GM21367 (cell line): Measurements from ENCODE around the gene ILK.

Experiments
- ATAC-seq: cut with Tn5 transposase; IDR thresholded peaks from one replicate; pipeline ENCODE4 v1.9.1; 2021; ENCODE audit not compliant: unreplicated experiment

Gene ILK

DNA sequence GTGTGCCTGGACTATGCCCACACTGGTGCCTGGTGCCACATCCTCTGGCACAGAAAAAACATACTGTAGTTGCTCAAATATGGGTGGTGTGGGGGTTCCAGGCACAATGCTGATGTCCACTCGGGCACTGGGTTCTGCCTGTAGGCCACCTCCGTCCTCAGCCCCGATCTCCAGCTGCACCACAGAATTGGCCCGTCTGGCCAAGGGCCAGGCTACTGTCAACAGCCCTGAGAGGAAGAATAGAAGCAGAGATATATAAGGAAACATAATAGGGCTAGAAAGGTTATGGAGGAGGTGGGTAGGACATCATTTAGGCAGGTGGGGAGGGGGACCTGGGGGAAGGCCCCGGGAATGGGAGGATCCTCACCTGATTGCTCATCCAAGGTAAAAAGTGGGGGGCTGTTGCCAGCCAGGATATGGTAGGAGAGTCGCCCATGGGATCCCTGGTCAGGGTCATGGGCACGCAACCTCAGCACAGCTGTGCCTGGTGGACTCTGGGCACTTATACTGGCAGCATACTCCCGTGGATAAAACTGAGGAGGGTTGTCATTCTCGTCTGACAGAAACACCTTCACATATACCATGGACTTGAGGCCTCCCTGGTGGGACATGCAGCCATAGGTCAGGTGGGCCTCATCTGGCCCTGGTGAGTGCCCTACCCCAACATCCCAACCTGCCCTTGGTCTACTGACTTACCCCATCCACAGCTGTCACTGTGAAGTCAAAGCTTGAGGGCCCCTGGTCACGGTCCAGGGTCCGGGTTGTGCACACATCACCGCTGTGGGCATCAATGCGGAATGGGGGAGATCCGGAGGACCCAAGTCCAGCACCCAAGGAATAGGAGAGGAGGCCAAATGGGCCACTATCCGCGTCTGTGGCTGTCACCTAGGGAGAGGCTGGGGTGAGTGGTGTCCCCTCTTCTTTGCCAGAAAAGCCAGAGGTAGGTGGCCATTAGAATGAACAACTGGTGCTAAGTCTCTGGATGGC lies 30.1 kb downstream of the ILK start:
- ATAC-seq: no peak

DNA sequence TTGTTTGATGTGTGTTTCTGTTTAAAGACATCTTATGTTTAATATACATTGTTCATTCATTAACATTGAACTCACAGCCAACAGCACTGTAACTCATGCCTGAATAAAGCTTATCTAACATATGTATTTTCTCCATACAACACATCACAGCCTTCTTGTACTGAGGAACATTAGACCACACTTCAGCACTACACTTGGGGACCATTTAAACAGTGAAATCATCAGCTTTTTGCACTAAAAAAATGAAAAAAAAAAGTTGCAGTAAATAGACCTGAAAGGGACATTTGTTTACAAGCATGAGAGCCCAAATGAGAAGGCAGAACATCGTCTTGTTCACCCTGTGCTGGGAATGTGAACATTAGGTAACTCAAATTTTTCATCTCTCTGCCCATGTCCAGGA lies 31.0 kb downstream of the ILK start:
- no peak for ATAC-seq

DNA sequence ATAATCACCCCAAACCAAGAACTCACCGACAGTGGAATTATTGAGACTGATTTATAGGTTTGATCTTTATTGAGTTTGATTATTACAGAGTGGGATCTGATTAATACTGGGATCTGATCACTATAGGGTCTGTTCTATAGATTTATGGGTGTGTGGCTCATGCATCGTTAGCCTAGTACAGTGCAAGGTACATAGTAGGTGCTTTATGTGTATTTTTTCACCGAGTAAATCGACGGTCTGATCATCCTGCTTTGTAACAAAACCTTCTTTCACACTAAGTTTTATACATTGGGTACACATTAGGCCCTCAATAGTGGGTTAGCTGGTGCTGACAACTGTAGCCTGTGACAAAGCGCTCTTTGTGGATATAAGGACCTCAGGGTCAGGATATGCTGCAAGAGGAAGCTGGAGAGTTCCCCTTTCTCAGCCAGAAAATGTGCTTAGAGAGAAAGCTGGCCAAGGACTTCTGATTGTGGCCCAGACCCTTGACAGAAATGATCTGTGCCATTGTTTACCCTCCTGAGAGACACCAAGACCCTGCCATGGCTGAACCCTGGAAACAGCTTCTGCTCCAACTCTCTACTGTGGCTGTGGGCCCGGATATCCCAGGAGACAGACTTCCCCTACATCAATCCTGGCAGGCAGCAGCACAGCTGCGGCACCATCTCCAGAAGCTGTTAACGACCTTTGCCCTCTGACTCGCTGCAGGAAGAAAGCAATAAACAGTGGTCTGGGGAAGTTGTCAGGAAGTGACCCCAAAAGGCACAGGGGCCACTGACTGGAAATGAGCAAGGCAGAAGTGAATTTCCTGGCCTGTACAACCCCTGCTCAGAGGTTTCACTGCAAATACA lies 31.7 kb downstream of the ILK start:
- ATAC-seq: no peak

DNA sequence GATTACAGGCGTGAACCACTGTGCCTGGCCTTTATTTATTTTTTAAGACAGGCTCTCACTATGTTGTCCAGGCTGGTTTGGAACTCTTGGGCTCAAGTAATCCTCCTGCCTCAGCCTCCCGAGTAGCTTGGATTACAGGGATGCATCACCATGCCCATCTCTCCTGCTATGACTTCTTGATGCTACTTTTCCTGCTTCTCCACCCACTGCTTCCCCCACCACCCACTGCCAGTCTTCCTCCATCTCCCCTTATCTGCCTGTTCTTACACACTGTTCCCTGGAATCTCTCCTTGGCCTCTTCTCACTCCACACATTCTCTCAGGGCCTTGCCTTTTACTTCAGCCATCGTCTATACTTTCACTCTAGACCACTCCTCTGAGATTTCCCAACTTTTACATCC lies 32.9 kb downstream of the ILK start:
- no peak for ATAC-seq

DNA sequence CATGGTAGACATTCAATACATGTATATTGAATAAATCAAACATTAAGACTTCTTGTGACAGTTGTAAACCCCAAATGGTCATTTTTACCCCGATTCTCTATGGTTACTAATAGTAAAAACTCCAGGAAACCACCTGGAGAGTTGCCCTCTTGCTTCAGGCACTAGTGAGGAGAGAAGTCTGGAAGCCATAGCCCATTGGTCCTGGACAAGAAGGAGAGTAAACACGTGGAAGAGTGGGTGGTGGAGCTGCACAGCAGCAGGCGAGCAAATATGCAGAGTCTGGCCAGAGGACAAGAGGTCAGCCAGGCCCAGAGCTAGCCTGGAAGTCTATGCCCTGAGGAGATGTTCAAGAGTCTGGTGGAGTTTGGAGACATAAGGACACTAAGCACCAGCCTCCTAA lies 34.3 kb downstream of the ILK start:
- ATAC-seq: no peak

DNA sequence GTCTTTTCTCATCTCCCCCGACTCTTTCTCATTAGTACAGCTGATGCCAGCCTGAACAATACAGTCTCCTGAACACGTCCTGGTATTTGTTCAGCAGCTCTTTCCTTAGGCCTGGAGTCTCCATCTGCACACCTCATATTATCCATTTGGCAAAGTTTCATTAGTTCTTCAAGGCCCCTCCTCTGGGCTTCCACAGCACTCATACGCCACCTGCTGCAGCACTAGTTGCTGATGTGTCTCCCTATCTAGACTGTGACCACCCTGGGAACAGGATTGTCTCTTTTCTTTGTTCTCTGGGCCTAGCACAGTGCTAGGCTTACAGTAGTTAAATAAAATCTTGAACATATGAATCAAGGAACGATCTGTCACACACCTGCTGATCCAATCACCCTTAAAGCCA lies 34.9 kb downstream of the ILK start:
- no peak for ATAC-seq

DNA sequence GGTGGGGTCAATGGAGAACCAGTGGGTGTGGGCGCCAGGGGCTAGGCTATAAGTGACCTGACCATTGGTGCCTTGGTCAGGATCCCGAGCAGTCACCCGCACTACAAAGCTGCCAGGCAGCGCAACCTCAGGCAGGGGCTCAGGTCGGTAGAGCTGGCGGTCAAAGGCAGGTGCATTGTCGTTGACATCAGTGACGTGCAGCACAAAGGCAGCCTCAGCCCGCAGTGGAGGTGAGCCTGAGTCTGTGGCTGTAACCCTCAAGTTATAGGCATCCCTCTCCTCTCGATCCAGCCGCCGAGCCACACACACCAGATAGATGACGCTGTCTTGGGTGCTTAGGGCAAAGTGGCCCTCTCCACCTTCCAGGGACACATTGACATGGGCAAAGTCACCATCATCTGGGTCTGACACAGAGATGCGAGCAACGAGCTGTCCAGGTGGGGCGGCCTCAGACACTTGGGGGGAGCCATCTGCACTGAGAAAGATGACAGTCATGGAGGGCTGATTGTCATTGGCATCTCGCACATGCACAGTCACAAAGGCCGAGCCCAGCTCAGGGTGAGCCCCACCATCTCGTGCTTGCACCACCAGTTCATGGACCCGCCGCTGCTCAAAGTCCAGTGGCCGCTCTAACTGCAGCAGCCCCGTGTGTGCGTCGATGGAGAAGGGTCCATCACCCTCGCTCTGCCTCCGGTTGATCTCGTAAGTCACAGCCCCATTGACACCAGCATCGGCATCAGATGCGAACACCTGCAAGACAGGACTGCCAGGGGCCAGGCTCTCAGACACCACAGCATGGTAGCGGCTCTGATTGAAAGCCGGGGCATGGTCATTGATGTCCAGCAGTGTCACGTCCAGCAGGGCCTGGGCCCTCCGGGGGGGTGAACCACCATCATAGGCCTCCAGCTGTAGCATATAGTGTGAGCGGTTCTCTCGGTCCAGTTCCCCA lies 36.7 kb downstream of the ILK start:
- no peak for ATAC-seq

DNA sequence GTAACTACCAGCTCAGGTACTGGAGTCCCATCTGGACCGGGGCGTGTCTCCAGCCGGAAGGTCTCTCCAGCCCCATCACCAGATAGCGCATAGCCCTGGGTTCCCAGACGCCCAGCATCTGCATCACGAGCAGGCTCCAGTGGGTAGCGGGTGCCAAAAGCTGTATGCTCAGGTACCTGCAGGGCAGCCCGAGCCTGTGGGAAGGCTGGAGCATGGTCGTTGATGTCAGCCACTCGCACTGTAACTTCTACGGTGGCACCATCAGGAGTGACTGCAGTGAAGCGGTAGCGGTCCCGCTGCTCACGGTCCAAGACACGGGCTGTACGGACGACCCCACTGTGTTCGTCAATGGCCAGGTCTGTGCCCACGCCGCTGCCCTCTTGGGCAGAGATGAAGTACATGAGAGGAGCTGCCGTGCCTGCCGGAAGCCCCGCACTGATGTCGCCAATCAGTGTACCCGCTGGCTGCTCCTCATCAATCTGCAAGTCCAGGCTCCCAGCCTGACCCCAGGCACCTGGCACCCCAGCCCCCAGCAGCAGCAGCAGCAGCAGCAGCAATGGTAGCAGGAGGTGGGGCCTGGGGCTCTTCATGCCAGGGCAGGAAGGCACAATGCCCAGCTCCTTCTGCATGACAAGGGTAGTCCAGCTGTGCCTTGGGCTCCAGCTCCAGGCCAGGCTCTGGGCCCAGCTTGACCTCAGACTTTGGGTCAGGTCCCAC lies 37.6 kb downstream of the ILK start:
- ATAC-seq: no peak

DNA sequence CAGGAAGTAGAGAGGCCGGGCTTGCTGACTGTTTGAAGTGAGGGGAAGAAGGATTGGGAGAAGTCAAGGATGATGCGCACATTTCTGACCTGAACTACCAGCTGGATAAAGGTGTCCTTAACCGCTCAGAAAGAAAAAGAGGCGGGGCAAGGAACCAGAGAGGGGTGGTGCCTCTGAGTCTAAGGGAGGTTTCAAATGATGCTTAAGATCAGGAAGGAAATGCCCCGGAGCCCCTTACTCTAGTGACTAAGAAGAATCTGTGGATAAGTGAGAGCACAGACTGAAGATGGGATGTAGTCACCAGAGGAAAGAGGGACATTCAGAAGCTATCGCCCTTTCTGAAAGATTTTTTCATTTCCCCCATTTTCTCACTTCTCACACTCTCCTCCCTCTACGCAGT lies 39.4 kb downstream of the ILK start:
- ATAC-seq: no peak

DNA sequence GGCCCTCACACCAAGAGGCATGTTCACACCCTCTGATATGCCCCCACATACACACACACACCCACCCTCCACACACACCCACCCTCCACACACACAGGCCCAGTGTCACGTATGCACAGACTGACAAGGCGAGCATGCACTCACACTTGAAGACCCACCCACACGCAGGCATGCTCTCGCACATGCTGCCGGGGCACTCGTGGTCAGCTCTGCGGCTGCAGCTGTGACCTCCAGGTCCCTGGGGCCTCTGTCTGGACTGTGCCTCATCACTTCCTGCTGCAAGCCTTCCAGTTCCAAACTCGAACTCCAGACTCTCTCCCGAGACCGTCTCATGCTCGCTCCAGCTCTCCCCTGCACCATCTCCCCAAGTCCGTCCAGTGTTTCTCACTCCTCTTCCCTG lies 42.5 kb downstream of the ILK start:
- ATAC-seq: no peak

DNA sequence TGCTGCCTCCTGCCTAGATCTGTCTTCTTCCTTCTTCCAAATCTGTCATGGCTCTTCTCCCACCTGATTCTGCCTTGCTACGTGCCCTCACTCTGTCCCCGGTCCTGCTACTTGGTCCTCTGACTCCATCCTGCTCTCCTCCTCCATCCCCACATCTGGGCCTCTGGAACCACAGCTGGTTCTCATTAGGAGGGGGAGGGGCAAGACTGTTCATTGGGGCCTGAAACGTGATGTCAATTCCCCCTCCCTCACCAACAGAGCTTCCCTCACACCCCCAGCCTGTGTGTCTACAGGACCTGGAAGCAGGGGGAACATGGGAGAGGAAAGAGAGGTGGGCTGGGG lies 43.0 kb downstream of the ILK start:
- ATAC-seq: no peak

DNA sequence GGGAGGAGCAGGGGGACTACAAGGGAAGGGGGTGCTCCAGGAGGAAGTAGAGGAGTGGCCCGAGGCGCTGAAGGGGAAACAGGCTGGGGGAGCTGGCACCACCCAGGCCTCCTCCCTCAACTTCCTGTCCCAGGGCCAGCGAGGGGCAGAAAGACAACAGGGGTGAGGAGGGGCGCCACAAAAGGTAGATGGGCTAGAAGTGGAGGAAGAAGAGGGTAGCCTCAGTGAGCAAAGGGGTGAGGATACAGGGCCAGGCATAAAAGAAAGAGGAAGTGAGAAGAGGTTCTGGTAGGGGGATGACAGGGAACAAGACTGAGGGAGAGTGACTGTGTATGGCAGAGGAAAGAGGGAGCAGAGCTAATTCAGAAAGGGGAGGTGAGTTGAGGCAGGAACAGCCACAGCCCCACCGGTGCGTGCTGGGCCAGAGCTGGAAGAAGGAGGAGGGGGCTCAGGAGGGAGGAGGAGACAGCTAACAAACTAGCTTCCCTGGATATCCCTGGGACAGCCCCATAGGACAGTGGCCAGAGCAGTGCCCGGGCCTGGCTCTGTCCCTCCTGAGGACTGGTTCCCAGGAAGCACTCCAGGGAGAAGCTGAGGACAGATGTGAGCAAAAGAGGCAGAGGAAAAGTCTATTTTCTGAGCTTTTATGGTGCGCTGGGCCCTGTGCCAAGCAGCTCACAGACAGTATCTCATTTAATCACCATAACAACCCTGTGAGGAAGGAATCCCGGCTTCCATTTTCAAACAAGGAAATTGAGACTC lies 43.5 kb downstream of the ILK start:
- ATAC-seq: peak; percentile 76

DNA sequence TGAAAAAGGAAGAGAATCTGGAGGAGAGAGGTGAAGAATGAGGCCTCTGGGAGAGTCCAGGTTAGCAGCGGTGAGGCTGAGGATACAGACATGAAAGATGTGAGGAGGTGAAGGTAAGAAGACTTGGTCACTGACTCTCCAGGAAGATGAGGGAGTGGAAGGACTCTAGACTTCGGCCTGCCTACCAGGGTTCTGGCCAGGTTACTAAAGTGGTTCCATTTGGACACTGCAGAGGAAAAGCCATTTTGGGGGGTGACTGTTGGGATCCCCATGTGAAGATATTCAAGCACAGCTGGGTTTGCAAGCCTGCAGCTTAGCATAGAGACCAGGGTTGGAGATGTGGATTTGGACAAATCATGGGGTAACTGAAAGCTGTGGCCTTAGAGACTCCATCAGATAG lies 44.3 kb downstream of the ILK start:
- ATAC-seq: no peak

DNA sequence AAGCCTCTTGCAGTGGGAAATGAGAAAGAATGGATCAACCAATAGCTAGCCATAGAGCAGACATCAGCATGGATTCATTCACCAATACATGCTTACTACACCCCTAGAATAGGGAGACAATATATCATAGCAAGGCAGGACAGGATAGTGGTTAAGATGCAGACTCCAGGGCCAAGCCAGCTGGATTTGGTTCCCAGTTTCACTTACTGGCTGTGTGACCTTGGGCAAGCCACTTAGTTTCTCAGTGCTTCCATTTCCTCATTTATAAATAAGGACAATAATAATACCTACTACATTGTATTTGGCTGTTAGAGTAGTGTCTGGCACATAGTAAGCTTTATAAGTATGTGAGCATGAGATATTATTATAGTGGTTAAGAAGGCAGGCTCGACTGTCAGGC lies 44.9 kb downstream of the ILK start:
- ATAC-seq: no peak

DNA sequence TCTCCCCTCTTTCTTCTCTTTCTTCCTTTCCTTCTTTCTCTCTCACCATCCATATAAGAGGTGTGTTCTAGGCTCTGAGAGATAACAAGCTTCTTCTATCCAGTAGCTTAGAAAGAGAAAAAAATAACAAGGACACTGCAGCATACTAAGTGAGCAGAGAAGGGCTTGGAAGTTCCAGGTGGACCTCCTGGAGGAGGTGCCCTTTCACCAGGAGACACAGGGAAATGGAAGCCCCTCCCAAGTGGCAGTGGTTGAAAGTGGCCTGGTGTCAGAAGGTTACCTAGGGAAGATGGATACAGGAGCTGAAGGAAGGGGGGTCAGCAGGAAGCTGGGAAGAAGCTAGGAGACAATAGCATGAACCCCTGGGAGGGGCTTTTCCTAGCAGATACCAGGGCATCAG lies 46.5 kb downstream of the ILK start:
- ATAC-seq: no peak

DNA sequence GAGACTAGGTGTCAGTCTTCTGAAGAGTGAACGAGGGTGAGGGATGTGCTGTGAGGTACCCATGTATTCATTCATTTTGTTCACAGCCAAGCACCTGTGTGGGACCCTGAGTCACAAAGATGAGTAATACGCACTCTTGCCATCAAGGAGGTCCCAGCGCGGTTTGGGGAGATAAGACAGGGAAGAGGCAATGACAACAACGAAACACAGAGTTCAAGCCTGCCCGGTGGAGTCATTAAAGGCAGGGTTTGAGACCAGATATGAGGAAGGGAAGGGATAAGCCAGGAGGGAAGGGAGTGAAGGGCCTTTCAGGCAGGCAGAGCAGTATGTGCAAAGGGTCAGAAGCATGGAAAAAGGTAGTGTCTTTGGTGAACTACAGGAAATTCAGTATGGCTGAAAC lies 47.4 kb downstream of the ILK start:
- ATAC-seq: no peak

DNA sequence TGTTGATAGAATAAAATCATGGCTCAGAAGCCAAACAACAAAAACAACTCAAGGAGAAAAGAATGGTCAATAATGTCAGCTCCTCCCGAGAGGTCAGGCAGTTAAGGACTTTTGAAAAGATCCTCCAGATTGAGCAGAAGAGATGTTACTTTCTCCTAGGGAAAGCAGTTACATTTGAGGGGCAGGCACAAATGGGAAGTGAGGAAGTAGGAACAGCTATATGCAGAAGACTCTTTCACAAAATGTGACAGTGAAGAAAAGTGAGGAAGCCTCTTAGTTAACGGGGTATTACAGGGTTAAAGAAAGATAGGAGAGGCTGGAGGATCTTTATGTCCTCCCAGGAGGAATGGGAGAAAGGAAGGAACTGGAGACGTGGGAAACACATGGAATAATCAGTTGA lies 48.6 kb downstream of the ILK start:
- ATAC-seq: no peak

DNA sequence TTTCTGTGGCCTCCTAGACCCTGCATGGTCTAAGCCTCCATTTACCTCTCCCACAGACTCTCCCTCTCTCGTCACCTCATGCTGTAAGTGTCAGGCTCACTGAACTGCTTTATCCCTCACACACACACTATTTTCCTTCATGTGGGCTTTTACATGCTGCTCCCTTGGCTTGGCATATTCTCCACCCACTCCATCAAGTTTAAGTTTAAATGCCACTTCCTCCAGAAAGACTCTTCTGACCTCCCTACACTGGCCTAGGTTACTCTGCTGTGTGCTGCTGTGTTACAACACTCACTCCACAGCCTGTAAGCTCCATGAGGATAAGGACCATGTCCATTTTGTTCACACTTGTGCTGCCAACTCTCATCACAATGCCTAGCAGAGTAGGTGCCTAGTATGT lies 49.5 kb downstream of the ILK start:
- no peak for ATAC-seq

DNA sequence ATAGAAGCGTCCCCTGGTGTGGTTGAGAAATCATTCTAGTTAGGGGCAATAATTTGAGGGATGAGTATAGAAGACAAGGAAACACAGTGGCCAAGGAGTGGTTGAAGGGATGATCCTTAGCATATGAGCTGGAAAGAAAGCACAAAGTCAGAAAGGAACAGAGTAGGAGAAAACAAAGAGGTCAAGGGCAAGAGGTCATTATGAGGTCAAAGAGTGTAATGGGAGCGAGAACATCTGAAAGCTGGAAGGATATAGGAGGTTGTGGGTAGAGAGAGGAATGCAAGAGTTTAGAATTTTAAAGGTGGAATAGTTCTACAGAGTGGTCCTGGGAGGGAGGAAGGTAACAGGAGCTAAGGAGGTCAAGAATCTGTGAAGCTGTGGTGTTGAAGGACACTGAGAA lies 50.1 kb downstream of the ILK start:
- no peak for ATAC-seq
